ENCODE data around the gene LRRC3B. TPM values are rescaled to one million over a fixed set of nuclear protein-coding genes. Genes with fewer than 3 reads are reported as not detected.

LRRC3B gene
- polyA plus RNA-seq, 1 experiment = not detected

- H3K27me3 ChIP-seq (ENCODE audit: control insufficient read depth, insufficient read depth, low read length) = no peaks in the 10 kb centered on the region
- TF ChIP-seq, protein P1, sequence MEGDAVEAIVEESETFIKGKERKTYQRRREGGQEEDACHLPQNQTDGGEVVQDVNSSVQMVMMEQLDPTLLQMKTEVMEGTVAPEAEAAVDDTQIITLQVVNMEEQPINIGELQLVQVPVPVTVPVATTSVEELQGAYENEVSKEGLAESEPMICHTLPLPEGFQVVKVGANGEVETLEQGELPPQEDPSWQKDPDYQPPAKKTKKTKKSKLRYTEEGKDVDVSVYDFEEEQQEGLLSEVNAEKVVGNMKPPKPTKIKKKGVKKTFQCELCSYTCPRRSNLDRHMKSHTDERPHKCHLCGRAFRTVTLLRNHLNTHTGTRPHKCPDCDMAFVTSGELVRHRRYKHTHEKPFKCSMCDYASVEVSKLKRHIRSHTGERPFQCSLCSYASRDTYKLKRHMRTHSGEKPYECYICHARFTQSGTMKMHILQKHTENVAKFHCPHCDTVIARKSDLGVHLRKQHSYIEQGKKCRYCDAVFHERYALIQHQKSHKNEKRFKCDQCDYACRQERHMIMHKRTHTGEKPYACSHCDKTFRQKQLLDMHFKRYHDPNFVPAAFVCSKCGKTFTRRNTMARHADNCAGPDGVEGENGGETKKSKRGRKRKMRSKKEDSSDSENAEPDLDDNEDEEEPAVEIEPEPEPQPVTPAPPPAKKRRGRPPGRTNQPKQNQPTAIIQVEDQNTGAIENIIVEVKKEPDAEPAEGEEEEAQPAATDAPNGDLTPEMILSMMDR (IDR thresholded peaks at IDR 0.05; ENCODE audit: insufficient read depth, low read depth, low read length) = no peak
- POLR2A ChIA-PET = no interaction called here
- H3K36me3 ChIP-seq (ENCODE audit: control insufficient read depth, insufficient read depth, low read length) = no peaks in the 10 kb centered on the region
- no peak overlapping the region for H3K4me3 ChIP-seq (ENCODE audit: low read depth, low read length)
- CTCF ChIA-PET = no interaction called here
- DNase-seq (ENCODE audit: low read depth) = no peak
Measured at GRCh38 chr3:26625187-26625586, 2.6 kb downstream of the LRRC3B start.

DNA sequence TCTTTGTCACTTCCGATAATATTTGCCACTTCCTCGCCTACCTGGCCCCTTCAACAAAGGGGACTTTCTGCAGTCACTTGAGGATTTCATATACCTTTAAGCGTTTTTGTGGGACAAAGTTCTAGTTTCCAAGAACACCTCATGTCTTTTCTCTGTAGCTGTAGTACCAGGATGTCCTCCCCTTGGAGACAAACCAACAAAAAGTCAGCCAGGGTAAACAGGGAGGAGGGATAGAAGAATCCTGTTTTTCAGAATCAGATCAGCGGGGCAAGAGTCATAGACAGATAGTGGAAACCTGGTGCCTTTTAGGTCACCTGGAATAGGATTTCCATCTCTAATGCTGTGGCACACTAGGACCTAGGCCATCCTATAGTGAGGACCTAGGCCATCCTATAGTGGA is 4.5 kb downstream of the LRRC3B start:
- TF ChIP-seq, protein P1 (IDR thresholded peaks at IDR 0.05; ENCODE audit: insufficient read depth, low read depth, low read length) = no peak
- Histone ChIP-seq H3K36me3 (ENCODE audit: control insufficient read depth, insufficient read depth, low read length) (no peaks in the 10 kb centered on the region), H3K27me3 (ENCODE audit: control insufficient read depth, insufficient read depth, low read length) (no peaks in the 10 kb centered on the region), H3K4me3 (ENCODE audit: low read depth, low read length) (no peak overlapping the region)
- CTCF ChIA-PET = no interaction called here
- POLR2A ChIA-PET = no interaction called here
- DNase-seq (ENCODE audit: low read depth) = no peak

- Histone ChIP-seq H3K27me3 (ENCODE audit: control insufficient read depth, insufficient read depth, low read length) (no peaks in the 10 kb centered on the region), H3K4me3 (ENCODE audit: low read depth, low read length) (no peak overlapping the region), H3K36me3 (ENCODE audit: control insufficient read depth, insufficient read depth, low read length) (no peaks in the 10 kb centered on the region)
- POLR2A ChIA-PET = no interaction called here
- no peak for DNase-seq (ENCODE audit: low read depth)
- CTCF ChIA-PET = no interaction called here
- TF ChIP-seq, protein P1 (IDR thresholded peaks at IDR 0.05; ENCODE audit: insufficient read depth, low read depth, low read length) = no peak
Measured at GRCh38 chr3:26628915-26629314, 6.3 kb downstream of the LRRC3B start.

GRCh38 chr3:26630669-26631389 is 8.3 kb downstream of the LRRC3B start:
- no peak overlapping the region for H3K4me3 ChIP-seq (ENCODE audit: low read depth, low read length)
- no peak for DNase-seq (ENCODE audit: low read depth)
- TF ChIP-seq, protein P1 (IDR thresholded peaks at IDR 0.05; ENCODE audit: insufficient read depth, low read depth, low read length) = no peak
- POLR2A ChIA-PET = no interaction called here
- H3K27me3 ChIP-seq (ENCODE audit: control insufficient read depth, insufficient read depth, low read length) = no peaks in the 10 kb centered on the region
- CTCF ChIA-PET = no interaction called here
- no peaks in the 10 kb centered on the region for H3K36me3 ChIP-seq (ENCODE audit: control insufficient read depth, insufficient read depth, low read length)

- Histone ChIP-seq H3K36me3 (ENCODE audit: control insufficient read depth, insufficient read depth, low read length) (no peaks in the 10 kb centered on the region), H3K27me3 (ENCODE audit: control insufficient read depth, insufficient read depth, low read length) (no peaks in the 10 kb centered on the region), H3K4me3 (ENCODE audit: low read depth, low read length) (no peak overlapping the region)
- no peak for DNase-seq (ENCODE audit: low read depth)
- POLR2A ChIA-PET = no interaction called here
- CTCF ChIA-PET = no interaction called here
- TF ChIP-seq, protein P1 (IDR thresholded peaks at IDR 0.05; ENCODE audit: insufficient read depth, low read depth, low read length) = no peak
Measured at GRCh38 chr3:26631390-26631738, 8.8 kb downstream of the LRRC3B start.

All from BJ (cell line).